Activated CD8-positive, alpha-beta memory T cell treated with anti-CD3 and anti-CD28 coated beads for 24 hours (primary cell): ENCODE data around the gene FHIT.
"Not testable (repeated sequence)": the region's sequence is repeated elsewhere in the genome, so short reads cannot be mapped to it uniquely, and the experiment has no call there.

Experiments used
- DNase-seq: peaks from one replicate; pipeline ENCODE4 v3.0.0-alpha.2; 2020

FHIT gene

DNA sequence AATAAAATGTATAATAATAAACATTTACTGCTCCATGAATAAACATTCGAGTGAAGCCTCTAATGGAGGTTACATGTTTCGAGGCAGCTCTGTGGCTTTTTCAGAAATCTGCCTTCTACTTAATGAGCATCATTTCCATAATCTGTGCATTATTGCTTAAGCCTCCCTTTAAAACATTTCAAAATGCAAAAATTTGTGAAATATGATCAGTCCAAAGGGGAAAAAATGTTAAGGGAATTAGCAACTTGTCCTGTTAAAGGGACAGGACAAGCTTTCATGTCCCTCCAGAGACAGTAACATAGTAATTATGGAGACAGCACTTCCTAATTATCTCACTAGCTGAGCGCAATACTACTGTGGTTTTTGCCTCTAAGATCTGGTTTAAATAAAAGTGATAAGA lies 1314.8 kb downstream of the FHIT start:
- no peak for DNase-seq

DNA sequence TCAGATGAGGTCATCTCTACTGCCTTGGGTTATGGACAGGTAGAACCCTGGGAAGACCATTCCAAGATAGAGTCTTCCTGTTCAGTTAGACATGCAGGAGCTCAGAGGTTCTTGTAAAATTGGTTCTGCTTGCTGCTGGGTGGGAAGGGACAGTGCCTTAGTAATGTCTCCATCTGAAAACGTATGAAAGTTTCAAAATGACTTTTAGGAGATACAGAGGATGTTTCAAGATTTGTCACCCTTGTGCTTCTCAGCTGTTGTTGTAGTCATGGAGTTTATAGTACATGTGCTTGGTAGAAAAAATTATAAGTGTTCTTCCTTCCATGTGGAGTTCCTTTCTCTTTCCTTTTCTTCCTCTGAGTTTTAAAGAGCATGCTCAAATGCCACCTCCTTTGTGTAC lies 1316.2 kb downstream of the FHIT start:
- no peak for DNase-seq

DNA sequence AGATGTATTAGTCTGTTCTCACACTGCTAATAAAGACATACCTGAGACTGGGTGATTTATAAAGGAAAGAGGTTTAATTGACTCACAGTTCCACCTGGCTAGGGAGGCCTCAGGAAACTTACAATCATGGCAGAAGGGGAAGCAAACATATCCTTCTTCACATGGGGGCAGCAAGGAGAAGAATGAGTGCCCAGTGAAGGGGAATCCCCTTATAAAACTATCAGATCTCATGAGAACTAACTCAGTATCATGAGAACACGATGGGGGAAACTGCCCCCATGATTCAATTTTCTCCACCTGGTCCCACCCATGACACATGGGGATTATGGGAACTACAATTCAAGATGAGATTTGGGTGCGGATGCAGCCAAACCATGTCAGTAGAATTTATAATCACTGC lies 1316.7 kb downstream of the FHIT start:
- not testable (repeated sequence) for DNase-seq

DNA sequence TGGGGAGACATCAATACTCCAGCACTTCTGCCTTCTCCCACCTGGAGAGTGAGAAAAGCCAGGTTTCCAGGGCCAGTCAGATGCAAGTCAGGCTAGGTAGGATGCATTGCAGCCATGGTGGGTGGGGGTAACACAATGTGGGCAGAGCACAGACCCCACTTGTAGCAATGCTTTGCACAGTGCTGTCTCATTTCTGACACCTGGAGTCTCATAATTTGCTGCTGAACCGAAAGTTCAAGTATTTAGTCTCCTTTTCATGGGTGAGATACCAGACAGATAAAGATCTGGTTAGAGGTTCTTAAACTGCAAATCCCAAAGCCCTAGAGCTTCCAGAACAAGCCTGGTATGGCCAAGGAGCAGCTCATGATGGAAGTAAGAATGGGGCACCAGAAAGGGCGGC lies 1321.1 kb downstream of the FHIT start:
- no peak for DNase-seq

DNA sequence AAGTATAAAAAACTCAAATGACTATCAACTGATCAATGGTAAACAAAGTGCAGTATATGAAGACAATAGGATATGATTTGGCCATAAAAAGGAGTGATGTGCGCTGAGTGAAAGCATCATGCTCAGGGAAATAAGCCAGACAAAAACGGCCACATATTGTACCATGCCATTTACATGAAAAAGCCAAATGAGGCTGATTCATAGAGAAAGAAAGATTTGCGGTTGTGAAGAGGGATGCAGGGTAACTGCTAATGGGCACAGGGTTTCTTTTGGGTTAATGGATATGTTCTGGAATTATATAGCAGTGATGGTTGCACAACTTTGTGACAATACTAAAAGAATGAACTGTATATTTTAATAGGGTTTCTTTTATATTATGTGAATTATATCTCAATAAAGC lies 1324.2 kb downstream of the FHIT start:
- DNase-seq = no peak

DNA sequence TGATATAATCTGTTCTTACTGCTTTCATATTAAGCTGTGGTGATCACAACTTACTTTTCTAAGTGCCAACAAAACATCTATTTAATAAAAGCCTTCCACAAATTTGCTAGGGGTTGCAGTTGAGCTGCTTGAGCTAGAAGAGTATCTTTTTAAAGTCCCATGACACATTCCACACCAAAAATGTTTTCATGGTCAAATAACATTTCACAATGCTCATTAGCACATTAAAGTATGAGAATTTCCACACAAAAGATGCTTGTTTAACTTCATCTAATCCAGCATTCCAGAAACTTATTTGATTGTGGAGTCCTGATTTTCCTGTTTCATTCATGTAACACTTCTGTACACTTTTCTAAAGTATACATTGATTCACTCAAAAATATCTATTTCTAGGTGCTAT lies 1325.3 kb downstream of the FHIT start:
- no peak for DNase-seq

DNA sequence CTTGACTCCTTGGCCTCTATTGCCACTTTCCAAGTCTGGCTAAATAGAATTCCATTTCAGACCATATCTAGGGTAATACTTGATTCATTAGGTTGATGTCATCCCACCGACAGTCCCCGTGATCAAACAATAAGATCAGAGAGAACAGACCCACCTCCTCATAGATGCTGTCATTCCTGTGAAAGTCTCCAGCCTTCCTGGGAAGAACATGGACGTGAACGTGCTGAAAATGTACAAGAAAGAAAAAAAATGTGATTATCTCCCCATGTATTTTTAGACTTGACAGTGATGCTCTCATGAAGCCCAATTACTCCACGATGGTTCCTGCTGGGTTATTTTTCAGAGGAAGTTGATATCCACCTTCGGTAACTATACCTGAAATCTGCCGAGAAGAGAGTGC lies 1329.1 kb downstream of the FHIT start:
- no peak for DNase-seq

DNA sequence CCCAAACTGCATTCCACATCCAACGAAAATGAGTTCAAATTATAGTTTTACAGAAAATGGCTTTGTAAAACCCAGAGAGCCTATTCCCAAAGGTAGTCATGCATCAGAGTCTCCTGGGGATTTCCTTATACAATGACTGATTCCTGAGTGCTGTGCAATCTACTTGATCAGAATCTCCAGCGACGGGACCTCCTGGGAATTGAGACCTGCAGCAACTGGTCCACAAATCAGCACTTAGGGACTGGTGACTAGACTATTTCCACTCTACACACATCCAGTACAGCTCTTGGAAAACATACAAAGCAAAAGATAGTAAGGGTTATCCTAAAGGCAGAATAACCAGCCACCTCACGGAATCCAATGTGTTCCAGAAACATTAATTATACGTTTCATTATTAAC lies 1330.4 kb downstream of the FHIT start:
- DNase-seq = no peak

DNA sequence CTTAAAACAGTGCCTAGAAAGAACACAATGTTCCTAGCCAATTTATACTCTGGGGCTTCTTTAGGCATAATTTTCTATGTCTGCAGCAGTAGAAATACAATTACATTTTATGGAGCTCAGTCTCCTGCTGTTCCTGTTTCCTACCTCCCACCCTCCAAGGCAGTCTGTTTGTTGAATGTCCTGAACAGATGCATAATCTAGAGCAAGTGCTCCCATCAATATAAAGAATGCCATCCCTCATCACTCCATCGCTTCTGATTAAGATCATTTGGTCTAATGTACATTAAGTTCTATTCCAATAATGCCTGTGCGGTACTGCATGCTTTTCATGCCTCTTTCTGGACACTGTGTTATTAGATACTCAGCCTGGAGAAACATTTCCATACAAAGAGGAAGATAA lies 1331.7 kb downstream of the FHIT start:
- DNase-seq = no peak

DNA sequence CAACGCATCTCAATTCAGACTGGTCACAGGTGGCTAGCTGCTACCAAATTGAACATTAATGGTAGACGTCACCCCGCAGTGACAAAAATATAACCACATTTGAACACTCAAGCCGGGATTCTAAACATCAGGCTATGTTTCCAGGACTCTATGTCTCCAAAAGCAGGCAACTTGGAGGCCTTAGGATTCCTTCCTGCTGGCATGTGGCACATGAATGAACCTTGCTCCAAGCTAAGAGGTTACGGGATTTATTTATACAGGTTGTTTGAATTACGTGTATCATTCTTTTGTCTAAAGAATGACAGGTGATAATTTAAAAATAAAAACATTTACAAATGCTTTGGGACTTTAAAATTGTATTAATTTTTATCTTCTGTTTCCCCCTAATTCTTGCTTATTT lies 1337.0 kb downstream of the FHIT start:
- no peak for DNase-seq

DNA sequence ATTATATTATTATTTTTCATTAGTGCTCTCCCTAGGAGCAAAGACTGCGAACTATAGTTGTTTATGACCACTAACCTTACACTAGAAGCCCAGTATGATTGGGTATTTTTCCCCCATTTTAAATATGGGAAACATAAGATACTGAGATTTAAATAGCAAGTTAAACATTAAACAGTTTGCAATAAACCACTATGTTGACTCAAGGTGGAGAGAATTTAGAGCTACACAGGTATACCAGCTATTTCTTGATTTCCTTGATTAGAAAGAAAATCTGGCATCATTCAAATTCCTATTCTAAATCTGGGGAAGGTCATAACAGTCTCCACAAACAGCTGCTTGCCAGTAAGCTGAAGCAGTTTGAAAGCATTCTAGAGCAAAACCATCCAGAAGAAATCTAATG lies 1337.6 kb downstream of the FHIT start:
- no peak for DNase-seq

DNA sequence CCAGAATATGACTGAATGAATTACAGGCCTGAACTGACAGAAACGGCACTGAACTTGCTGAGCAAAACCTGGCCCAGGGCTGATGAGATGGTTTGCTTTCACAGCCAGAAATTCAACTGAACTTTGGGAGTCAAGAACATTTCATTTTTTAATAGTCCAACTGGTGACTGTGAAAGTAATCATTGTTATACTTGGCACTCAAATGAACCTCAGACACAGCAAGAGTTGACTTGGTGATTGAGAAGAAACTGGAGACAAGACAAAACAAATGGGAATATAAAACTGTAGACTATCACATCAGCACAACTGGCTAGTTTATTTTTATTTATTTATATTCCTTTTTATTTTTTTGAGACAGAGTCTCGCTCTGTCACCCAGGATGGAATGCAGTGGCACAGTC lies 1342.6 kb downstream of the FHIT start:
- DNase-seq = no peak

DNA sequence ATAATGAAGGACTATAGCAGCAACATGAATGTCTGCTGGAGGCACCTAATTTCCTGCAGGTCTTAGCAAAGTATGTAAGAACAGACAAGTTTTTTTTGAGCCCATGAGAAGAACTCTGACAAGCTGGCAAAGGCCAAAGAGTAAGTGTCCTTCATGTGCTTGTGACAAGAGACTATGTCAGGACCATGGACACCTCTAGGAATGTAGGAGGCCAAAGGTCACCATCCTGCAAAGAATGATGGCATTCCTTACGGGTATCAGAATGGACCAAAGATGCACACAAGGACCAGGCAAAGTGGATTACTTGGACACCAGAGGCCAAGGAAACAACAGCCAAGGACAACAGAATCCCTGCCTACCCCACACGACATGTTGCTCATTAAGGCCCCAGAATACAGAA lies 1343.0 kb downstream of the FHIT start:
- DNase-seq = no peak

DNA sequence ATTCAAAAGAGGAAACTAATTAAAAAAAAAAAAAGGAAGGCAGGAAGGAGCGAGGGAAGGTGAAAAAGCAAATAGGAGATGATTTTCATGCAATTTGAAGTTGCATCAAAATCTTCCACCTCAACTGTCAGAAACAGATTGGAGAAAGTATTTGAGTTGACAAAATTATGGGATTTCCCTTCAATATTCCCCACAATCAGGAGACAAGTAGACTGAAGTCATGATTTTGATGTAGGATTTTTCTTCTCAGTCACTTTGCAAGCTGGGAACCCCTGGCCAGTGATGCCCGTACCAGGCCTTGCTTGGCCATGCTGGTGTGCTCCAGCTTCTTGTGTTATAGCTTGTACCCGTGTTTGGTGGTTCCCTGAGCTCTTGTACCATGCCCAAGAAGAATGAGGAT lies 1347.0 kb downstream of the FHIT start:
- DNase-seq = no peak

DNA sequence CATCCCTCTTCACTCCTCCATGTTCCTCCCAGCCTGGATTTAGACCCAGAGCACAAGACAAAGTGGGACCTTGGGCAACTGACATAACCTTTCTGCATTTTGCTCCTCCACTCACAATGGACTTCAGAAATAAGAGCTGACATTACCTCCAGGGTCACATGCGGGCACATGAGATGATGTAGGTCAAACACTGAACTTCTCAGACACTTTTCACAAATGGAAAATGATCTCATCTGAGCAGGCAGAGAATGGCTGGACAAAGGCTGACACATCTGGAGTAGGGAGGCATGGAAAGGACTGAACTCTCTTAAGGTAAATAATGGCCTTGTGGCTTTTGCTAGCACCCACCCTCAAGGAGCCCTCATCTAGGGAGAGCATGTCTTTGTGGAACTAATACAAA lies 1352.2 kb downstream of the FHIT start:
- no peak for DNase-seq

DNA sequence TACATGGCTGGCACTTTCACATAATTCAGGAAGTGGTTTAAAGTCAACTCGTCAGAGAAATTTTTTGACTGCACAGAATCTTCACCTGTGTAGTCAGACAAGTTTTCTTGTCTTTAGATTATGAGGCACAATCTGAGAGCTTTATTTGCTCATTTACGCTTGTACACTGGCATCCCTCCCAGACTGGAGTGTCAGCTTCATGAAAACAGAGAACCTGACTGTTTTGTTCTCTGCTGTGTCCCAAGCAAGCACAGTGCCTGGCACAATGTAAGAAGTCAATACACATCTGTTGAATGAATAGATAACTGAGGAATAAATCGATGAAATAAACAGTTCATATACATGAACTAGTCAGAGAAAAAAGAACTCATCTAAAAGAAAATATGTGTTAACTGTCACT lies 1355.3 kb downstream of the FHIT start:
- DNase-seq = no peak

DNA sequence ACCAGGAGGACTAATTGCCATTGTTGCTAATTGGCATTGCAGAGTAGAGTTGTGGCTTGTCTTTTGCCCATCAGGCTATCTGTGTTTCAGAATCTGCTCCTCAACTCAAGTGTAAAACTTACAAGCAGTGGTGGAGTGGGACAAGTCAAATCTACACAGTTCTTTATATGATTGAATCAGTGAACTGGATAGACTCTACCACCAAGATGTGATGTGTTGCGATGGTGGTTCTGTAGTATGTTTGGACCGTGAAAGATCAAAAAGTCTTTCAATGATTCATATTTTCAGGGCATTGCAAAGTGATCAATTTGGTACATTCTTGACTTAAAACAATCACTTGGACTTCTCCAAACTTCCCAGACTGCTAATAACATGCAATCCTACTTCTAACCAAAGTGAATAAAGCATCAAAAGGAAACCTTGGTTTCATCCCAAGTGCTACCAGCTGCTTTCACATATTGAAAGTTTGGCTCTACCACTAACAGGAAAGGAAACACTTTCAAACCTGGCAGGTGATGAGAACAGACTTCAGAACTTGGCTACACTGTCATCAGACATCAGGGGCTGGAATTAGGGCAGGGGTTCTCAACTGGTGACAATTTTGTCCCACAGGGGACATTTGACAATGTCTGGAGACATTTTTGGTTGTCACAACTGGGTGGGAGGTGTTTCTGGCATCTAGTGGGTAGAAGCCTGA lies 1356.7 kb downstream of the FHIT start:
- no peak for DNase-seq

DNA sequence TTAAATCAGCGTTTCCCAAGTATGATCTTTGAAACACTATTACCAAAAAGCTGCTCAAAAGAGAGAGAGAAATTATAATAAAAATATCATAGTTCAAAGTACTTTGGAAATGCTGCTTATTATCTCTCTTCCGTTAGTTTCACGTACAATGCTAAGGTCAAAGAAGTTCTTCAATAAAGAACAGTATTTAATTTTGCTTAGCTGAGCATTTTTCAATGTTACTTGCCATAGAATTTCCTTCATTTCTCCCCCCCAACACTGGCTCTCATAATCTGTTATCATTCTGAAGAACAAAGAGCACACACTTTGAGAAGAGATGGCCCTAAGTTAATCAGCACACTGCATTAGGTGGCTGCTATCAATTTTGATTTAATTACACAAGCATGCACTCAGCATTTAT lies 1360.6 kb downstream of the FHIT start:
- no peak for DNase-seq

DNA sequence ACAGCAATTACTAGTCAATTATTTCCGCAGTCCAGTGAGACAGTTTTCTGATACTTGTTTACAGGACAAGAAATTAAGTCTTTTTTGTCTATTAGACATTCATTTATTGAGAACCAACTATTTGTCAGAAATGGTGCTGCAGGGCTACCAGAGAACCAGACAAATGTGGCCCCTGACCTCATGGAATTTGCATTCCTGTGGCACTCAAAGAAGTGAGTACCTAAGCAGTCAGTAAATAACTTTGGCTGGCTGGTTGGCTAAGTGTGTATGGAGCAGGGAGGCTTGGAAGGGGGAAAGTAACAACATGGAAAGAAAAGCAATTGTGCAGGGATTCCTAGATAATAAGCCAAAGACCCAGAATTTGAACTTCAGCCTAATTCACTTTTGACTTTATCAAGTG lies 1364.5 kb downstream of the FHIT start:
- DNase-seq = no peak

DNA sequence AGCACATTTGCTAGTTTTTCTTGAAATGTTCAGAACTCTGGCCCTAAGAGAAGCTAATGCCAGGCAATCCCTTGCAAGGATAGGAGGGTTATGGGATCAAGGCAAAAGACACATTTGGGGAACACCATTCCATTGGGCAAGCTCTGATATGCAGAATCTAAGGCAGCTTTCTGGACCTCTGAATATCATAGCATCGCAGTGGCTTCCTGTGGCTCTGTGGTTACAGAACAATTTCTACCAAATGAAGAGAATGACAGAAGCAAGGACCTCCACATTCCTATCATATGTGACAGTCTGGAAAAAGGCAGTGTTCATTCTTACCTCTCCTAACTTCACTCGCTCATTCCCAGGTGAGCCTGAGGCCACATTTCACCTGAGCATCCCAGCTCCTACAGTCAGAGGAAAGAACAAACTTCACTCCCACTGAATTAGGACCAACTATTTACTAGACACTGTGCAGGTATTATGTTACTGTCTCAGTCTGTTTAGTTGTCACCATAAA lies 1365.3 kb downstream of the FHIT start:
- DNase-seq = no peak

DNA sequence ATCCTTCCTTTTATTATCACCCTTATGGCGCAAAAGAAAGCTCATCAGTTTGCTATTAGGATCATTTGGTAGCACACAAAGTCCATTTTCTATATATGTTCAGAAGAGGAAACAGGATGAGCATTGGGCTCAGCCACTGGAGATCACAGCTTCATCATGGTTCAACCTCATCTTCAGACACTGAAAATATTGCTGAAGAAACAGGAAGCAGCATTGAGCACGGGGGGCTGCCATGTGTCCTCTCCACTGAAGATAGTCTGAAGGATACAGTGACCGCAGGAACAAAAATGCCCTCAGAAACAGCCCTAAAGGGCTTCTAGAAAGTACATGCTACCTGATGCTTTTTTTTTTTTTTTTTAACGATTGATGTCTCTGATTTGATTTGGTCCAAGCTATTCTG lies 1366.2 kb downstream of the FHIT start:
- DNase-seq = no peak

DNA sequence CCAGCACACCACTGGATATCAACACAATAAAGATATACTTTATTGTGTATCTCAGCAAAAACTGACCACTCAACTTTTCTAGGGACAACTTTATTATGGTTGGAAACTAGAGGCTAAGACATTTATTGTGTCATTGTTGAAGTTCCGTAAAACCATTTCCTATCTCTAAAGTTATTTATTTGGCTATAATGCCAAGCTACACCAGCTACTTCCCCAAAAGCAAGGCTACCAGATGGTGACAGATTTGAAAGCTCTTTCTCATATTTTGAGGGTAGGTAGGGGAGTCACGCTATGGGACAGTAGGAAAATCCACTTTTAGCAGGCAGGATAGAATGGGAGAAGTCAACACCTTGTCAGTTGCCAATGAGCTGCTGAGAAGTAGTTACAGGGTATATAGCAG lies 1366.8 kb downstream of the FHIT start:
- DNase-seq = no peak

DNA sequence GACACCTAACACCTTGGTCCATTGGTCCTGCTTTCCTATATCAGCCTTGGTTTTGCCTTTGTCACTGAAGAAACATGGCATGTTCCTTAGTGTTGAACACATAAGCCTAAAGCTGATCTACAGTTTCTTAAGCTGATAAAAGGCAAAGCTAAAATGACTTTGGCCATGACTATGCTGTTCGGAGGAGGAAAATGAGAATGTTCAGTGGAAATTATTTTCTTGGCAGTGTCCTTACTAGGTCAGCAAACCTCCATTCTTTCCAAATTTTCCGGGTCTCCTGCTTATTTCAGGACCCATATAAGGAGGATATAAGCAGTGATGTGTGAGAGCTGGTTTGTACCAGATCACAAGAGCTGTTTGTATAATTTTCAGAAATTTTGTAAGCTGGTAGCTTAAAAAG lies 1368.5 kb downstream of the FHIT start:
- DNase-seq = no peak

DNA sequence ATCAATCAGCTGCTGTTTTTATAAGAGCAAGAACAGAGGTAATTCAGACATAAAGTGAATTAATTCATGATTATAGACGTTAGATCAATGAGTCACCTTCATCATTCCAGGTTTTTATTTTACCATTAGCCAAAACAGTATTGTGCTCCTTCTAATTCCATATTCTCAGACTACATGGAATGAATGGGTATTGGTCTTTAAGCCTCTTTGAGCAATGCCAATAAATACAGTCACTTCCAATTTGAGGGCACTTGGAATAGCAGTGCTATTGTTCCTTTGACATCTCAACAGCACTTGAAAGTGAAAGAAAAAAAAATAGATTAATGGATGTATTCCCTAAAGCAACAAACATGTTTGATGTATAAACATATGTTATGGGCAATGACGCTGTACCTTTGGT lies 1370.5 kb downstream of the FHIT start:
- DNase-seq = no peak

DNA sequence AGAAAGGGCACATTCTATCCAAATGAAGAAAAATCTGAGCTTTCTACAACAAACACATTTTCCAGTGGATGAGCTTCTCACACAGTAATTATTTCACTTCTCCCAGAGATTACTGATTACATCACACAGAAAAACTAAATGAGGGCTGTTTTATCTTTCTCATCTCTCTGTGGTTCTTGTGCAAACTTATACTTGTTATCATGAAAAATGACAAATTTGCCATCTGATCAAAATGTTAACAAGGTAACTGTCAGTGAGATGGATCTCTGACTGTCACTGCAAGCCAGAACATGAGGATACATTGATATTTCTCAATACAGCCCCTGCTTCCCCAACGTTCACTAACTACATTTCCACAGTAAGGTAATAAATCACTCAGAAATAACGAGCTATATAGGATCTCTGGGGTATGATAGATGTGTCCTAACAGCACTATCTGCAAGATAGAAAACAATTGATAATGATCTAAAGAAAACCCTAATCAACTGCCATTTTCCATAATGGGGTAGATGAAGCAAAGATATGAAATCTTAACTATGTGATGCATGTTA lies 1372.1 kb downstream of the FHIT start:
- DNase-seq = no peak
